Gastrocnemius medialis (tissue), 4 donors: Measurements from ENCODE around the gene MYL7.
"Not testable (repeated sequence)": the region's sequence is repeated elsewhere in the genome, so short reads cannot be mapped to it uniquely, and the experiment has no call there.

Experiments used
- CTCF ChIP-seq, 5 experiments: fragments of 450-650 bp in 3 of 5; fragments of 200-600 bp in 2 of 5; sonication (generic) in 2 of 5; IDR thresholded peaks in 4 of 5; conservative IDR thresholded peaks in 1 of 5; 1 replicate in 4 of 5; 2 replicates in 1 of 5; pipeline ENCODE4 v1.5.1; 2016 to 2019; ENCODE audit warnings: antibody characterized with exemption in 5 of 5, mild to moderate bottlenecking in 3 of 5, moderate library complexity in 3 of 5
- POLR2A ChIP-seq, 2 donors: fragments of 450-650 bp; IDR thresholded peaks; one replicate each; pipeline ENCODE4 v1.6.1; 2017; ENCODE audit warnings: antibody characterized with exemption in 2 of 2, mild to moderate bottlenecking in 2 of 2, moderate library complexity in 2 of 2

DNA sequence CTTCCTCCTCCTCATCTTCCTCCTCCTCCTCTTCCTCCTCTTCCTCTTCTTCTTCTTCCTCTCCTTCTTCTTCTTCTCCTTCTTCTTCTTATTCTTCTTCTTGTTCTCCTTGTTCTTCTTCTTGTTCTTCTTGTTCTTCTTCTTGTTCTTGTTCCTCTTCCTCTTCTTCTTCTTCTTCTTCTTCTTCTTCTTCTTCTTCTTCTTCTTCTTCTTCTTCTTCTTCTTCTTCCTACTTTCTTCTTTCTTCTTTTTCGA lies 33.5 kb upstream of the MYL7 start:
- TF ChIP-seq POLR2A (IDR thresholded peaks at IDR 0.05); CTCF (IDR thresholded peaks at IDR 0.05 in 4 of 5, conservative IDR thresholded peaks at IDR 0.05 in 1 of 5): not testable (repeated sequence)
